CD4-positive, alpha-beta T cell treated with Interleukin-1 beta for 1 hour (primary cell): ENCODE data around the gene SLC39A7.
A peak's percentile ranks its signal among the peaks of the same experiment; 100 is the strongest.

Source experiments
- DNase-seq, 2 donors: peaks; one replicate each; pipeline ENCODE4 v3.0.0-alpha.2; 2020 to 2022

Gene SLC39A7, protein sequence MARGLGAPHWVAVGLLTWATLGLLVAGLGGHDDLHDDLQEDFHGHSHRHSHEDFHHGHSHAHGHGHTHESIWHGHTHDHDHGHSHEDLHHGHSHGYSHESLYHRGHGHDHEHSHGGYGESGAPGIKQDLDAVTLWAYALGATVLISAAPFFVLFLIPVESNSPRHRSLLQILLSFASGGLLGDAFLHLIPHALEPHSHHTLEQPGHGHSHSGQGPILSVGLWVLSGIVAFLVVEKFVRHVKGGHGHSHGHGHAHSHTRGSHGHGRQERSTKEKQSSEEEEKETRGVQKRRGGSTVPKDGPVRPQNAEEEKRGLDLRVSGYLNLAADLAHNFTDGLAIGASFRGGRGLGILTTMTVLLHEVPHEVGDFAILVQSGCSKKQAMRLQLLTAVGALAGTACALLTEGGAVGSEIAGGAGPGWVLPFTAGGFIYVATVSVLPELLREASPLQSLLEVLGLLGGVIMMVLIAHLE

DNA sequence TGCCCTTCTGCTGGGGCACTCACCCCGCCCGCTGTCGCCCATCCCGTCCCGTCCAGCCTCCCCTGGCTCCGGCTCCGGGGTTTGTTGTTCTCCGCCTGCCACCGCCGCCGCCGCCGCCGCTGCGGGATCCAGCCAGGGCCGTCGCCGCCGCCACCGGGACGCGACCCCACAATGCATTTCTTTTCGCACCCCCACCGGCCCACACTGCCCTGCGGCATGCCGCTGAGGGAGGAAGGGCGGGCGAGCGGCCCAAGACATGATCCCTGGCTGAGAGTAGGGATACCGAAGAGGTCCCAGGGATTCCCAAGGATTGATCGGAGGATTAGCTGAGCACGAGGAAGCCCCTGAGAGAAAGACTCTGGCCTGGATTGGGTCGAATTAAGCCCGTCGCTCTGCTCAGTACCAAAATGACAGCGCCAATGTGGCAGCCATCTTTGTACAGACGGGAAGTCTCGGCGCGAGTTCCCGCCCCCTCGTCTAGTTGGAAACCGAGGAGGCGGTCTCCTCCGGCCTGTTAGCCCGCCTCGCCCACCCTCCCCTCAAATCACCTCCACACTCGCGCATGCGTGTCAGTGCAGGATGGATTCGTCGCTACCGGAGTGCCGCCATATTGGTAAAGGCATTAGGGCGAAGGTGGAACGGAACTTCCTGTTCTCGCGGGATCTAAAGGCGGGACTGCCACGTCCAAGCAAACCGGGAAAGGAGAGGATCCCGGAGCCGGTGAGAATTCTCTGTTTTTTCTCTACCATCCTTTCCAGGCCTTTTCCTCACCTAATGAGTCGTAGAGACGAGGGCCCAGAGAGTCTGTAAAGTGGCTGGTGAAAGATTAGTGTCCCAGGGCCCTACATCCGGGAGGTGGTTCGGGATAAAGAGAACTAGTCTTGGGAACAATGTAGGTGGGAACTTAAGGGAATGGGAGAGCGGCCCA lies at the start of gene SLC39A7, which contains the start of gene RXRB:
TSS of gene SLC39A7 (plus strand) at position 649 of the 928 bp plus-strand sequence. CDS start 379 bp downstream, outside the sequence.
TSS of gene RXRB (minus strand) at position 447 of the 928 bp plus-strand sequence. CDS start at position 258, 189 bp downstream.
- peak; percentile 99 for DNase-seq

DNA sequence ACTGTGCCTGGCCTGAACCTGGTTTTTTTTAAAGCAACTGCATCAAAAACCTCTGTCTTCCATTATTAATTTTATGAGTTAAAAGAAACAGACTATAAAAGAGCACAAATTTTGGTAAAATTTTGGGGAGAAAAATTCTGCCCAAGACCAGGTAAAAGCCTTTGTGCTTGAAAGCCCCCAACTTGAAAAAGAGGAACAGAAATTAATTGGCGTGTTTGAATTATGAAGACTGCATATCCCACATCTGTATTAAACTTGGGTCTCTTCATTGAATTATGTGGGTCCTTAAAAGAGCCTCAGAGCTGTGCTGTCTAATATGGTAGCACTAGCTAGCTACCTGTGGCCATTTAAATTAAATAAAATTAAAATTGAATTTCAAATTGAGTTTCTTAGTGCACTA lies 49.6 kb upstream of the SLC39A7 start:
- no peak for DNase-seq

DNA sequence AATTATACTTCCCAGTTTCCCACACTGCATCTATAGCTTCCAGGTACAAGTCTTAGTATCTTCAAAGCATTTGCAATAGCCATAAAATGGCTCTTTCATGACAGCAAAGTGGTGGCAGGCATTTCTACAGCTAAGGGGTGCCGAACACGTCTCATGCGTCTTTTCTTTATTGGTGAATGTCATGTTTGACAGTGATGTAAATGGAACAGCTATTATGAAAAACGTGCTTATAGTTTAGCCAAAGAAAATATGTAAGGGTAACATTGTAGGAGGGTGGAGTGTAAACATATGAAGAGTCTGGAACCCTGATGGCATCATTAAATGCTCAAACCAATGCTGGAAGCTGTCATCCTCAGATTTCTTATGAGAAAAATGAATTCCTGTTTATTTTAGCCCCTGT lies 46.3 kb upstream of the SLC39A7 start:
- DNase-seq: no peak

DNA sequence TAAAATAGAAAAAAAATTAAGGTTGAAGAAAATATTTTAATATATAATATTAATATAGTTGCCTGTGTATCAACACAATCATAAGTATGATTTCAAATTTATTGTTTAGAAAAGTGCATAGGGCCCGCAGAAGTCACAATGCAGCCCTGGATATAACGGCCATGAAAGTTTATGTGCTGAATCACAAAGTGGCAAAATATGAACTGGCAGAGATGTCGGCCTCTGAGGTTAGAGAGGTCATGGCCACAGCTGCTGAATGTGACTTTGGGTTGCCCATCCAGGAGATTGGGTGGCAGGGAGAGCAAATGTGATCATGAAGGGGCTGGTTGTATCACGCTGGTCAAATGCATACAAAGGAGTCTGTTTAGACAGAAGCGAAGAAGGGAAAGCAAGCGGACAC lies 44.1 kb upstream of the SLC39A7 start:
- no peak for DNase-seq

DNA sequence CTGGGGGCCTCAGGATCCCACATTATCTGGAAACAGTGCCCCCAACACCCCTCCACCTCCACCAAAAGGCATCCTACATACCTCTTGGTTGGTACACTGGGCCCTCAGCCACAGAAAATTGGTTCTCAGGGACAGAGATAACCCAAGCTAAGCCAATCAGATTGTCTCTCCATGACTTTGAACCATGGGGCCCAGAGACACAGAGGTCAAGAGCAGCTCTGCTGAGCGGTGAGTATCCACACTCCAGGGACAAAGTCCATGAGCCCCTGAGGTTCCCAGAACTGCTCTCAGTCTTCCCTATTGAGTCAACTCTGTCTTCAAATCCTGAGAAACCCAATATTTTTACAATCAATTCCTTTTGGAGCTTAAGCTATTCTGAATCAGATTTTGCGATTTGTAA lies 43.7 kb upstream of the SLC39A7 start:
- DNase-seq: no peak

DNA sequence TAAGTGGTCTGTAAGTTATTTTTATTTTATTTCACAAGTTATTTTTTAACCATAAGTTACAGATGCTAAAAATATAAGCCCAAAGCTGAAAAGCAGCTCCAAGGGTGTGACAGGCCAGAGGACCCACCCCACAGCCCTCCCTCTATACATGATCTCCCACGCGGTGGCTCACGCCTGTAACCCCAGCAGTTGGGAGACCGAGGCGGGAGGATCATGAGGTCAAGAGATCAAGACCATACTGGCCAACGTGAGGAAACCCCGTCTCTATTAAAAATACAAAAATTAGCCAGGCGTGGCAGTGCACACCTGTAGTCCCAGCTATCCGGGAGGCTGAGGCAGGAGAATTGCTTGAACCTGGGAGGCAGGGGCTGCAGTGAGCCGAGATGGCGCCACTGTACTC lies 40.6 kb upstream of the SLC39A7 start:
- no peak for DNase-seq

DNA sequence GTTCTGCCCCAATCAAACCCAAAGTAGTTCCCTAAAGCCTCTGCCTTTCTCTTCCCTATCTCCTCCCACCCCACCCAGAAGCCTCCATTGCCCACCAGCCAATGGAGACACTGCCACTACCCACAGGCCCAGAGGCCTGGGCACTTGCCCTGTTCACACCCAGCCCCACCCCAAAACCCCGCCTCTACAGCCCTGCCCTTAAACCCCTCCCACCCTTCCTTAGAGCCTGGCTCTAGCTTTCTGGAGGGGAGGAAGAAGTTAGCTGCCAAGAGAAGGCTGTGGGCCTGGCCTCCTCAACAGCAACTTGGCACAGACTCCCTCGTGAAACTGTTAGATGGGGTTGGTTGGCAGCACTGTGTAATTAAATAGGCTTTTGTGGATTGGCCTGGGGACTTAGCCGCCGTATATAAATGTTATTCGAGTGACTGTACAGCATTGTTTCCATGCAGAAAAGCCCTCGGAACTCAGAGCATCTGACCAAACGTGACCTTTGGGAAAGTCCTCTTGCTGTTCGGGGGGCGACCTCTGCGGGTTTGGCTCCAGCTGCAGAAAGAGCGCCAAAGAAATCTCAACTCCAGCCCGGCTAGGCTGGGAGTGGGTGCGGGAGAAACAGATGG lies 39.8 kb upstream of the SLC39A7 start:
- DNase-seq: no peak

DNA sequence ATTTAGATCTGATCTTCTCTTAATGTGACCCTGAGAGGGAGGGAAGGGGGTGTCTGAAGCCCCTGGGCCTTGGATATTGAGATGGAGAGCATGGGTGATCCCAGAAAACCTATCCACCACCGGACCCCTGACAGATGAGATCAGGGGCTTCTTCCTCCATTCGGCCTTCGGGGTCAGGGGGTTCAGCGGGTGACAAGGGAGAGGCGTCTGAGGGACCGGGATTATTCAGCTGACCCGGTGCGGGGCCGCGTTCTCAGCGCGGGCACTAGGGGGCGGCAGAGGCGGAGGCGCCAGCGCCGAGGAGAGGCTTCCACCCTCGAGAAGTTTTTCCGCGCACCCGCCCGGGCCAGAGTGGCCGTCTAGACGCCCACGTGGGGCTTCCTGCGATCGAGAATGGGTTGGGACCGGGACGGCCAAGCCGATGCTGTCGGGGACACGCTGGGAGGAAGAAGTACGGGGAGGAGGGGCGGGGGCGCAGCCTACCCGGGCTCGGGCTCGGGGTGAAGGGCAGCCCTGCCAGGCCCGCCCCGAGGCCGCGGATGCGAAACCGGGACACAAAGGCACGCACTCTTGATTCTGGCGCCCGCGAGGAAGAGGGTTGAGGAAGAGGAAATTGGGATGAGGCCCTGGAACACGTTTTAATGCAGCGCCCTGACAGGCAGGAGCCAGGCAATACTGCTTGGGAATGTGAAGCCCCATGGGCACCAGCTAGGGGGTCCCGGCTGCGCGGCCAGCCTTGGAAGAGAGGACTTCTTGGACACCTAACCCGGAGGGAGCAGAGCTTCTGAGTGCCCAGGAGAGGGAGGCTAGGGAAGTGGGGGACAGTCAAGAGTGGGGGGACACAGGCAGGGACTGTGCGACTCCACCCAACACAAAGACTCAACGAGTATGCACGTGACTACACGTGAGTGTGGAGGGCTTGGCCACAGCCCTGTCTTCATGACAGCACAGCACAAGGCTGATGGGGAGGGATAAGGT lies 39.0 kb upstream of the SLC39A7 start:
- peak; percentile 83 to 85 for DNase-seq

DNA sequence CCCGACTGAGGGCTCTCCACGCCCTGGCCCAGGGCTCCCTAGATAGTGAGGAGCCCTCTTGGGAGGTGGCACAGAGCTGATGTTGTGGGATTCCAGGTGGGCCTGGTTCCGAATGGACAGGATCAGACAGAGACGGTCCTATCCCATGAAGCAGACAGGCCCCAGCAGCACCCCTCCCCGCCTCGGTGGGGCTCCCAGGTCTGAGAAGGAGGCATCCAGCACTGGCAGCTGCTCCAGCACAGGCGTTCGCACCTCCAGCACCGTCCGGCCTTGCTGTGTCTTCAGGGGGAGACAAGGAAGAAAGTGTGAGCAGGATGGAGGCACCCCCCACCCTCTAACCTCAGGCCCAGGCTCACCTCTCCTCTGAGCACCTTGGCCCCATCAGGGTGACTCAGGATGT lies 37.1 kb upstream of the SLC39A7 start:
- DNase-seq: no peak

DNA sequence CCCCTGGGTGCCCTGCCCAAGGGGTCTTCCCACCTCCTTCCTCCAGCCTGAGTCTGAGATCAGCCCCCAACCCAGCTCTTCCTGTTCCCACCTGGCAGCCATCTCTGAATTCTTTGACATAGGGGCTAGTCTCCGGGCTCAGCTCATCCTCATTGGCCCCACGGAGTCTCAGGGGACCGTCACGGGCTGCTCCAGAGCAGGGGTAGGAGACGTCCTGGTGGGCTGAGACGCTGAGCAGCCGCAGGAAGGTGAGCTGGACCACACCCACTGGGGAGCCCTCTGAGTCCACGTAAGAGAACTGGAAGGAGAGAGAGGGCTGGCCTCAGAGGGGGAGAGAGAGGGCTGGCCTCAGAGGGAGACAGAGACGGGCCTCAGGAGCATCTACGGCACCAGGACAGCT lies 36.5 kb upstream of the SLC39A7 start:
- no peak for DNase-seq

DNA sequence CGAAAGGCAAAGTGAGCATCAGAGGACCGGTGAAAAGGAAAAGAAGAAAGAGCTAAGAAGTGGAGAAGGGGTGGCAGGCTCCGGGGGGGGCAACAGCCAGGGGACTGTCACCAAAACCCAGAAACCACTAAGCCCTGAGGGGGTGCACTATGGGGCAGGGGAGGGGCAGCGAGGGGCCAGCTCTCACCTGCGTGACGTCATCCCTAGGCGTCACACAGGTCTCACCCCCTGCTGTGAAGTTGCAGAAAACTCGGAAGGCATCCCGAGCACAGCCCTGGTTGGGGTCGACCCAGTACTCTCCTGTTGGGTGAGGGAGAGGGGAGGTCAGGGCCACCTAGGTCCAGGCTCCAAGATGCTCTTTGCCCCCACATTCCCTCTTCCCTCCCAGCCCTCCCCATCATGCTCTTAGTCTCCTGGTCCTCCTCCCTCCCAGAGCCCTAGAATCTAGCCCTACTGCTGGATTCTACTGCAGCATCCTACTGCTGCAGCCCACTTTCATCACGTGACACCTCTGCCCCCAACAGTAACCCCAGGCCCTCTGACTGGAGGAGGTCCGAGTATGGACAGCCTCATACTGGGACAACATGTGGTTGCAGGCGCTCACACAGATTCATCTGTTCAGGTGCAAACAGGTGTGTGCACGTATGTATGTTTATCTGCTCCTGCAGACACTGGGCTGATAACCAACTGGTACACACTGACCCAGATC lies 35.8 kb upstream of the SLC39A7 start:
- no peak for DNase-seq

DNA sequence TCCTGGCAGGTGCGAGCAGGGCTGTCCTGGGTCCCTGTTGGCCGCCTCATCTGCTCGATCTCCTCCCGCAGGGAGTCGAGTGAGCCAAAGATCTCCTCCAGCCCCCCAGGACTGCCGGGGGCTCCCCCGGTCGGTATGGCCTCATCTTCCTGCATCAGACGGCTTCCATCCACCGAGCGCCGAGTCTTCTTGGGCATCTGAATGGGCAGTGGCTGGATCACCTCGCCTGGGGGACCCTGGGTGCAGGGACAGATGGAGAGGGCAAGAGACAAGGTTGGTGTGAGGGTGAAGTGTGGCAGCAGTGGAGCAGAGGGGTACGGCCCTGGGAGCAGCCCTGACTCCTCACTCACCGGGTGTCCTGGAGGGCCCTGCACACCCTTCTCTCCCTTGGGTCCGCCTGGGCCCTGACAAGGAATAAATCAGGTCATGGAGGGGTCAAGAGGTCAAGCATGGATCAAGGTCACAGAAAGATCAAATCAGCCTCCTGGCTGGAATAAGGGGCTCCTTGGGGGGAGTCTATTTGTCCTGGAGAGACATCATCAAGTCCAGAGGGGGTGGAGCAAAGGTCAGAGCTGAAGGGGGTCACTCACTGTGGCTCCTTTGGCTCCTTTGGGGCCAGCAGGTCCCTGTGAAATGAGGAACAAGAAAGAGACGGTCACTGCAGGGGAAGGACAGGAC lies 34.9 kb upstream of the SLC39A7 start:
- DNase-seq: no peak

DNA sequence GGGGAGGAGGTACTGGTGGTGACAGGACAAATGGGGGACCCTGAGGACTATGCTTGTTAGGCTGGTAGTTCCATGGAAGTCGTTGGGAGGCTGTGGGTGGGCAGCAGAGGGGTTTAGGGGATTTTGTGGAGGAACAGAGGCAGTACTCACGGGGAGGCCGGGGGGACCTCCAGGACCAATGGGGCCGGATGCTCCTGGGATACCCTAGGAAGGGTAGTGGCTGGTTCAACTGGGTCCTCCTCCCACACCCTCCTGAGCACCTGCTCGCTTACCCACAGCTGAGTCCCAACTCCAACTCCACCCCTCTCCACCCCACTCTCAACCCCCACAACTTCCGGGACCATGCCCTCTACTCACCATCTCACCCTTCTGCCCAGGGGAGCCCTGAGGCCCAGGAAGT lies 34.3 kb upstream of the SLC39A7 start:
- no peak for DNase-seq

DNA sequence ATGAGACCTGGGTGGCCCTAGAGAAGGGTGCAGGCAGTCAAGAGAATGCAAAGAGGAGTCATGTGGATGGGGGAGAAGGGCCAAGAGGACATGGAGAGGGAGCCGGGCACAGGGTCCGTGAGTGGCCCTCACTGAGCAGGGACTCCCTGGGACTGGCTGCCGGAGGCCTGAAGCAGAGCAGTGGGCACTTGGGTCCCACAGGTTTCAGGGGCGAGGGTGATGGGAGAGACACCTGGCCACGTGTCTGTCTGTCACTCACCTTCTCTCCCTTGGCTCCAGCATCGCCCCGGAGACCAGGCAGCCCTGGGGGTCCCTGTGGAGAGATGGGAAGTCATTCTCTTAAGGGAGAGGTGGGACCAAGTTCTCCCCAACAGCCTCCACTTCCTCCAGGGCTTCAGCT lies 33.9 kb upstream of the SLC39A7 start:
- no peak for DNase-seq

DNA sequence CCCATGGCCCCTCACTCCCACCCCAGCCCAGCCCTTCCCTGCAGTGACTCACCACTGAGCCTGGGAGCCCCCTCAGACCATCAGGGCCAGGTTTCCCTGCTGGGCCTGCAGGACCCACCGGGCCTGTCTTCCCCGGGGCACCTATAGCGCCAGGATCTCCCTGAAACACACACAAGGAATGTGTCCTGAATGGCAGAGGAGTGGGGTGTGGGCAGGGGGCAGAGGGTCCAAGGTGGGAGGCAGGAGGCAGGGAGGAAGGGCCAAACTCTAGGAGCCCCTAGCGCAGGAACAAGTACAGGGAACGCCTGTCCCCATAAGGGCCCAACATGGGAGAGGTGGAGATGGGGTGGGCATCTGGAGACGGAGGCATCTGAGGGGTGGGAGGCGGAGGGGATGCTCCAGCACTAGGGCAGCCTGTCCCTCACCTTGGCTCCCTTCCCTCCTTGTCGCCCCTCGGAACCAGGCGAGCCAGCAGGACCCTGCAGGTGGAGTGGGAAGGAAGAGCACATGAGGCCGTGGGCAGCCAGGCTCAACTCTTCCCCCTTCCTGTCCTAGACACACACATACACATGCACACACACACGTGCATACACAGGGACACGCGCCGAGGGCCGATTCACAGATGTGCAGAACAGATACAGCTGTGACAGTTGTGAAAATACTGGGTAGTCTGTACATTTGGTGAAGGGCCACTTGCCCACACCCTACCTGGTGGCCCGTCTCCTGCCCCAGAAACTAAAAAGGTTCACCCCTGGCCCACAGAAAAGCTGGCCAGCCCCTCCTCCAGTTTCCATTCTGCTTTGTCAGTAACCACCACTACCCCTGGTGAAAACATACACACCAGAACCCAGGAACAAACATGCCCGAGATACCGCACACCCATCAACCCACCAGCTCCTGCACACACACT lies 33.0 kb upstream of the SLC39A7 start:
- DNase-seq: no peak

DNA sequence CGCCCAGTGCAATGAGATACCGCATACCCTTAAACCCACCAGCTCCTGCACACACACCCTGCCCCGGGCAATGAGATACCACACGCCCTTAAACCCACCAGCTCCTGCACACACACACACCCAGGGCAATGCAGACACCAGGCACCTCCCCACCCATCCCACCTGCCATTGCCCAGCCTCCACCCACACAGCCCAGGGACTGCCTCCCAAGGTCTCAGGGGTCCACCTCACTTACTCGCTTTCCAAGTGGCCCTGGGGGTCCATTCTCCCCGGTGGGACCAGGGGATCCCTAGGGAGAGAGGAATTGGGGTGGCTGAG lies 32.4 kb upstream of the SLC39A7 start:
- DNase-seq: no peak

DNA sequence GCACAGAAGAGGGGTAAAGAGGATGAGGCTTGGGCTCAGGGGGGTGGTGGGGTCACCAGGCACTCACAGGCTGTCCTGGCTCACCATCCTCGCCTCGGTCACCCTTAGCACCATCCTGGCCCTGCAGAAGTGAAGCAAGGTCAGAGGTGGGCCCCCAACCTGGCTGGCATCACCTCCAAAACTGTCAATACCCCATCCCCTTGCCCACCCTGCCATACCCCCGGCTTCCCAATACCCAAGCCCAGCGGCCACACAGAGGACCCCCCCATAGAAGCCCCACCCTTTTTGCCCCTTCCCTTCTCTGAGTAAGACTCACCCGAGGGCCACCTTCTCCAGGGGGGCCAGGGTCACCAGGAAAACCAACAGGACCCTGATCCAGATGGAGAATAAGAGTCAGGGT lies 32.0 kb upstream of the SLC39A7 start:
- no peak for DNase-seq

DNA sequence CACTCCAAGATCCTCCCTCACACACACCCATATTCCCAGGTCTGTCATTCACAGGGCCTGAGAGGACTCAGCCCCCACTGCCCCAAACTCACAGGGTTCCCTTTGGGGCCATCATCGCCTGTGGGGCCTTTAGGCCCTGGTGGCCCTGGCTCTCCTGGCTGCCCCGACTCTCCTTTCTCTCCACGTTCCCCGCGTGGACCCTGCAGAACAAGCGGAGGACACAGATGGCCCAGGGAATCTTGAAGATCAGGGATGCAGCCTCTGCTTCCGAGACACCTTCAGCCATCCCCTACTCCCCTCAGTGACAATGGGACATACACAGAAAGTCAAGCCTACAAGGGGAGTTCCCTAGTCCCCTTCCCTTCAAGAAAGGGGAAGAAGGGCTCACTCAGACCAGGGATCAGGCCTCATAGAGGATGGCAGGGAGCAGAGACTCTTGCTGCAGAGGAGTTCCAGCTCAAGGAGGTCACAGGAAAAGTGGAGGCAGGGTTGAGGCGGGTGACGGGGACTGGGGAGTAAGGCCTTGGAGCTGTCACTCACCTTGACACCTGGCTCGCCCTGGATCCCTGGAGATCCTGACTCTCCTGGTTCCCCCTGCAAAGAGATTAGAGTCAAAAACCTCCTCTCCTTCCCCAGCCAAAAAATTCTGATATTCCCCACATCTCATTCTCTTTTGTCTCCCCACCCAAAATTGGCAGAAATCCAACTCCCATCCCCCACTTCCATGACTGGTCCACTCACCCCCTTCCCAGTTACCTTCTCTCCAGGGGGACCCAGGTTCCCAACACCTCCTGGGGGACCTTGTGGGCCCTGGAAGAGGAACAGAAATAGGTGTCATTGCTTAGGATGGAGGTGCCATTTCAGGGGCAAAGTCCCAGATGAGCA lies 31.1 kb upstream of the SLC39A7 start:
- DNase-seq: no peak
